ENCODE measurements around the gene RAPGEF4.

Gene RAPGEF4

GRCh38 chr2:173075056-173075780 is 339.6 kb downstream of the RAPGEF4 start:
- no peak for TF ChIP-seq CTCF (conservative IDR thresholded peaks at IDR 0.05; ENCODE audit: low read length)
- no peak for DNase-seq (ENCODE audit: low read depth)
- H3K4me3 ChIP-seq (ENCODE audit: low read length): peak overlapping the region; percentile 76

- DNase-seq (ENCODE audit: low read depth): peak; percentile 78
- peak; percentile 43 for TF ChIP-seq CTCF (conservative IDR thresholded peaks at IDR 0.05; ENCODE audit: low read length)
- peak within 1 kb of the TSS; percentile 76 for H3K4me3 ChIP-seq (ENCODE audit: low read length)
Measured at GRCh38 chr2:173075781-173076580, 340.3 kb downstream of the RAPGEF4 start, which contains the start of gene MAP3K20. TSS of gene MAP3K20 (plus strand) at chr2:173075846. CDS start at chr2:173091032, 15,186 bp downstream.

- peak overlapping the region; percentile 76 for H3K4me3 ChIP-seq (ENCODE audit: low read length)
- DNase-seq (ENCODE audit: low read depth): peak; percentile 46
- no peak for TF ChIP-seq CTCF (conservative IDR thresholded peaks at IDR 0.05; ENCODE audit: low read length)
Measured at GRCh38 chr2:173076581-173077345, 341.1 kb downstream of the RAPGEF4 start.

GRCh38 chr2:173077506-173078177 is 342.0 kb downstream of the RAPGEF4 start:
- peak; percentile 56 for DNase-seq (ENCODE audit: low read depth)
- no peak for TF ChIP-seq CTCF (conservative IDR thresholded peaks at IDR 0.05; ENCODE audit: low read length)
- peak overlapping the region; percentile 76 for H3K4me3 ChIP-seq (ENCODE audit: low read length)

- DNase-seq (ENCODE audit: low read depth): no peak
- TF ChIP-seq CTCF (conservative IDR thresholded peaks at IDR 0.05; ENCODE audit: low read length): no peak
- no peak overlapping the region for H3K4me3 ChIP-seq (ENCODE audit: low read length)
Measured at GRCh38 chr2:173079141-173079540, 343.5 kb downstream of the RAPGEF4 start.

GRCh38 chr2:173079973-173080860 is 344.6 kb downstream of the RAPGEF4 start:
- no peak overlapping the region for H3K4me3 ChIP-seq (ENCODE audit: low read length)
- DNase-seq (ENCODE audit: low read depth): peak; percentile 97
- TF ChIP-seq CTCF (conservative IDR thresholded peaks at IDR 0.05; ENCODE audit: low read length): no peak
